NCI-H82 treated with DMSO at 0.1 percent for 48 hours (cell line): ENCODE results near the gene RPUSD4.

Source experiments
- DNase-seq: peaks from one replicate; lab custom pipeline; 2025; ENCODE audit not compliant: unreplicated experiment; lab: John Stamatoyannopoulos, UW

The RPUSD4 gene

DNA sequence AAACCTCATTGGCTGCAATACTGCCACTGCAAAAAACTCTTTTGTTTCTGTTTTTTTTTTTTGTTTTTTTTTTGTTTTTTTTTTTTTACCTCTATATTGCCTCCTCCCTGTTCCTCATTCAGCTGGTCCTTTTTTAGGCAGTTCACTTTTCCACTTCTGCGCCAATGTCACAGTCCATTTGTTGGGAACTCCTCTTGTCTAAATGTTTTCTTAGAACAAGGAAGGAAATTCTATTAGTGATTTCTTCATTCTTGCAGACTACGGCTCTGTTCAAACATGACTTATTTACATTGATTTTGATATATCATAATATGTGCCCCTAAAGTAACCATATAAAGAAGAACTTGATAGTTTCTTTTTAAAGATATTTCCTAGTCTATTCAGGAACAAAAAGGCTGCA, 3.0 kb upstream of the RPUSD4 start:
- DNase-seq, result no peak

GRCh38 chr11:126212089-126212660, 725 bp upstream of the RPUSD4 start:
- no peak for DNase-seq

- DNase-seq, result no peak
These were observed 597 bp downstream of the RPUSD4 start for GRCh38 chr11:126210871-126211235.

DNA sequence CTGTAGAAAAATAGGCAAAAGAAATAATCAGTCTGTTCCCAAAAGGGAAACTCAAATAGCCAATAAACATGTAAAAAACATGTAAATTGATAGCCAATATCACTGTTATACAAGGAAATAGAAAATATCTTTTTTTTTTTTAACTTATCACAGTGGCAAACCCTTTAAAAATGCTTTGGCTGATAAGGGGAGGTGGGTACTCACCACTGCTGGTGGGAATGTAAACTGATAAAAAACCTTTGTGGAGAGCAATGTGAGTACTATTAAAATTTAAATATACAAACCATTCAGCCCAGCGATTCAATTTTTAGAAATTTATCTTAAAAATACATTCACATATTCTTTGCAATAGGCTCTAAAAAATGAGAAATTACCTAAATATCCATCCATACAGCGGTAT, 3.6 kb downstream of the RPUSD4 start:
- DNase-seq, result no peak

- DNase-seq, result no peak
These were observed 6.1 kb downstream of the RPUSD4 start for GRCh38 chr11:126205359-126205758.

DNA sequence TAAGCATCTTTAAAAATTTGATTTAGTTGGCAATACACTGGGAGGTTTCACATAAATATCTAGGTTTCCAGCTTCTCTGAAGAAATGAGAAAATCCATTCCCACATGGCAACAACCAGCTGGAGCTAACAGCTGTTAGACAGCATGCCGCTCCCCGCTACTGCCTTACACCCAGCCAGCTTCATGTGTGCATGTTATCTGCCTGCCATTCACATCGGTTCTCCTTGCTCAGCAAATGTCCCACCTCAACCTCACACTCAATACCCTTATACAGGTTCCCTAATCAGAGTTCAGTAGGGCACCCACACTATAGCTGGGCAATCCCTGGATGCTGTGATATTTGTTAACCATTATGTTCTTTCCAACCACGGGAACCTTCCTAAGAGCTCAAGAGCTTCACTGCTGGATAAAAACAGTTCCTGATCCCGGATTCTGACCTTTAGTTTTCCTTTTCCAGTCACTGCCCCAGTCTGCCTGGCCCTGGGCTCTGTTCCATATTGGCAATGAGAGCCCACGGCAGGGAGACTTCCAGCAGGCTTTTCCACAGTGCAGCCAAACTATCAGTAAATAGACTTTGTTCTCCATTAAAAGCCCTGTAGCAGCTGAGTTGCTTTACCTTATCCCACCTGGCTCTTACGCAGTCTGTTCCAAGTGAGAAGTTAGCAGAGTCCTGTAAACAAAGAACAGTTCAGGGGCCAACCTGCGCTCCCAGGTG, 8.6 kb downstream of the RPUSD4 start:
- no peak for DNase-seq

DNA sequence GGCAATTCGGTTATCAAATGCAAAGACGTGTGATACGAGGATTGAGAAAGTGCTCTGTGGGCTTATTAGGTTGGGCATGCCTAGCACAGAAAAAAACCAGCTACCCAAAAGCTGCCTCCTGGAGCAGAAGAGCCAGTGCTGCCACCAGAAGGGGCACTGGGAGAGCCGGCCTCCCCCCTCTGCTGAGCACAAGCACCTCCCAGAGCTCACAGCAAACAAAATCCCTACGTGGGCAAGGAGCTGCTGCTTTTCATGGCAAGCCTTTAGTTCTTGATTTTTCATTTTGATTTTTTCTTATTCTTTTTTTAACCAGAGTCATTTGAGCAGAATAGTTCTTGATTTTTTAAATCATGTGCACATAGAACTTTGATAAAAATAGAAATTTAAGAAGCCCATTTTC, 12.8 kb downstream of the RPUSD4 start:
- no peak for DNase-seq

- no peak for DNase-seq
These were observed 14.0 kb downstream of the RPUSD4 start for GRCh38 chr11:126197277-126197939.

- DNase-seq, result no peak
These were observed 16.3 kb downstream of the RPUSD4 start for GRCh38 chr11:126195119-126195518.

DNA sequence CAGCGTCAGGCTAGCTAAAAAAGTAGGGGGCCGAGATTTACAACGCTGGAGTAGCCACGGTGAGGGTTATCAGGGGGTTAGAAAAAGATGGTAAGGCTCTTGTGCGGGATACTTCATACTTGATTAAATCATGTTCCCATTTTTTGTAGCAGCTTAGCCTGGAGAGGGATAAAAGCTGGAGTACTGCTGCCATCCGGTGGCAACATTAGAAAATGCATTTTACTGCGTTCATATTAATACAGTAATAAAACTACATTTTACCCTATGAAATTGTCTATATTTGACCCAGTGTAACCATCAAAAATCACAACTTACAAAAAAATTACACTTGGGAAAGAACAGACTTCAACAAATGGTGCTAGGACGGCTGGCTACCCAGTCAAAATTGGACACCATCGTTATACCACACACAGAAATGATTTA, 17.3 kb downstream of the RPUSD4 start:
- no peak for DNase-seq

DNA sequence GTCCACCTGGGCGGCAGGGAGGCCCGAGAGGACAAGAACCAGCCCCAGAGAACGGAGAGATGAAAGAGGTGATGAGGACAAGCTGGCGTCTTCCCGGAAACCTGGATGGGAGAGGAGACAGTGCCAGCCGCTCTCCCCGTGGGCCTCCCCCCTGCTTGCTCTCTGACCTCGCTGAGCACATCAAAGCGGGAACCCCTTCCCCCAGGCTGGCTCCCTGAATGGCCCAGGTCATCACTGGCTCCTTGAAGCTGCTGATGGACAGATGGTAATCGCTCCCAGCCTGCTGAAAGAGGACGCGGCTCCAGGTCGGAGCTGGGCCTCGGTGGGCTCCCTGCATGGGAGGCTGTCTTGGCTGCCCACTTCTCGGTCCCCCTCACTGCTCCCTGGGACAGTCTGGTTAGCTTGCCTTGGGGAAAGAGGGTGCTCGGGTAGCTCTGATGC, 18.4 kb downstream of the RPUSD4 start:
- no peak for DNase-seq

GRCh38 chr11:126192361-126192760, 19.1 kb downstream of the RPUSD4 start:
- DNase-seq, result no peak

DNA sequence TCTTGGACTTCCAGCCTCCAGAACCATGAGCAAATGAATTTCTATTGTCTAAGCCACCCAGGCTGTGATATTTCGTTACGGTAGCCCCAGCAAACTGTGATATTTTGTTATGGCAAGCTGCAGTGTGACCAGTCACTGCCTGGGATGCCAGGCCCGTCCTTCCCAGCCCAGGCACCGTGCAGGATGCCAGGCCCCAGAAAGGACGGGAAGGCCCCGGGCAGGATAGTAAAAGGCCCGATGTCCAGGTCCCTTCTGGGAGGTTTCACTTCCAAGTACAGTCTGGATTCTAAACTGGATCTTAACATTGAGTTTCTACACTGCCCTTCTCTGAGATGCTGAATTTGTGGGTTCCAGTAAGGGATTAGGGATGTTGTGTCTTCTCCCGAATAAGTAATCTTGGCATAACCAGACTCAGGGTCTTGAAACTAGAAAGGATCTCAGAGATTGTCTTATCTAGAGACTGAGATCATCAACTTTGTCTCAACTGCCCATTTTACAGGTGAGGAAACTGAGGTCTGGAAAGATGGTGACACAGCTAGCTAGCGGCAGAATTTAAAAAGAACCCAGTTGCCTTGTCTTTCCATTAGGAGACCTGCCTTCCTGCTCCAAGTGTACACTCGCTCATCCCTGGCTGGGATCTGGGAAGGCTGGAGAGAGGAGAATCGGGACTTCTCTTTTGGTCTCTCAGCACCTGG, 19.9 kb downstream of the RPUSD4 start:
- DNase-seq, result no peak

DNA sequence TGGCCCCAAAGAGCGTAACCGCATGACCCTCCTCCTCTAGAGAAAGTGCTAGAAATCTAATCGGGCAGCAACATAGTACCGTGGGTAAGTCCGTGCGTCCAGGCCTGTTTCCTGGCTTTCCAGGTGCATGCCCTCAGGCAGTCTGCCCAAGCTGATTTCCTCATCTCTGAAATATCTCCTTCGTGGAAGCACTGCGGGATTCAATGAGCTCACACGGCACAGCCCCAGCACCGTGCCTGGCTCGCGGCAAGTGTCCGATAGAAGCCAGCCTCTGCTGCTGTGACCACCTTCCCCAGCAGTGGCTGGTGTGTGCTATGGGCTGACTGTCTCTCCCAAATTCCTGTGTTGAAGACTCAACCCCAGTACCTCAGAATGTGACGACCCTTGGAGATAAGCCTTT, 20.7 kb downstream of the RPUSD4 start:
- DNase-seq, result no peak

GRCh38 chr11:126189109-126189929, 22.1 kb downstream of the RPUSD4 start:
- DNase-seq, result no peak

DNA sequence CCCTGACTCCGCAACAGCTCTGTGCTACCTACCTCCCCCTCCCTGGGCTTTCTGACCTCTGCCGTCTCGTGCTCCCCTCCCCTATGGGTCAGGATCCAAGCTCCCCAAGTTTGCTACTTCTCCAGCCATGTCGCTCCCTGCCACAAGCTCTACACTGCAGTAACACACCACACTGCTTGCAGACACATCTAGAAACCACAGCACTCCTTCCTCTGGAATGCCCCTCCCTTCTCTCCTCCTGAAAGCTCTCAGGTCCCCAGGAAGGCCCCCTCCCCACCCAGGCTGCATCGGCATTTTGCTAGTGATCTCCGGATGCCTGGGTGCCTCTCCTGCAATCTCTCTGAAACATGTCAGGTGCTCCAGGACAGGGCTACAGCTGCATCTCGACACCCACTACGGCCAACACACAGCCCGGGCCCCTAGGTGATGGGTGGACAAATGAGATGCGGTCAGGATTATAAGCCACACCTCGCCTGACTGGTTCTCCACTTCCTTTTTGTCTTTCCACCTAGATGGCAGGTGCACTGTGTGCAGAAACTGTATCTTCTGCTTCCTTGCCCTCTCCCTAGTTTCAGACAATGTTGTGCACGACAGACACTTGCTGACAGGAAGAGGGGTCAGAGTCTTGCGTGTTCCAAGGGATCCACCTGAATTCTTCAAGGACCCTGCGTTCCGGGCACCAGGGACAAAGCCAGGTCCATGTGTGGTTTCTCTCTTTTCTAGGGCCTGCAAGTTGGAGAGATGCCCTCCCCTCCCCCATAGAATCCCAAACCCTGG, 22.9 kb downstream of the RPUSD4 start:
- DNase-seq, result no peak

DNA sequence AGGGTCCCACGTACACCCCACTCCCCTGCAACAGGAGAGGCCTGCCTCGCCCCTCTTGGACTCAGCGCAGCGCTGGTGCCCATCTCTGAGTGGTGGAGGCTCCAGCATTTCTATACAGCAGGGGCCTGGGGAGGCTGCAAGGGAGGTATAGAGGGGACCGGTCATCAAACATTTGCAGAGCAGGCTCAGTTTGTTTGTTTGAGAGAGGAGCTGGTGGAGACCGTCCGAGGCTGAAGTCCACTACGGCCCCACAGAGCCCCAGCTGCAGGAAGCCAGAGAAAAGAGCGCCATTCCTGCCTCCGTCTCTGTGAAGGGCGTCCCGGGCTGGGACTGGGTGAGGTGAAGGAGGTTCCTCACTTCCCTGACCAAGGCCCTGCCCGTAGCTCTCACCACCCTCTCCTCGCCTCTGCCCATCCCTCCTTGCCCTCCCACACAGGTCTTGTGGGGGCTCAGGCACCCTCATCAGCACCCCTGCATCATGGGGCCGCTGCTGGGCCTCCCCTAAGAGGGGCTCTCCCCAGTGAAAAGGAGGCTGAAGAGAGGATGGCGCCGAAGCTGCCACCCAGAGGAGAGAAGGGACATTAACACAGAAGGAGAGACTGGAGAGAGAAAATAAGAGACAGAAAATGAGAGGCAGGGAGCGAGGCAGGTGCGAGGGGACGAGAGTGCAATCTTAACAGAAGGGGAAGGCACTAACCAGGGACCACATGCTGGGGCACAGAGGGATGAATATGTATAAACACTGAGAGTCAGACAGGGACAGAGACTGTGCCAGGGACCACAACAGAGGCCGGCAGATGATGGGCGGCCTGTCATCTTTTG, 24.5 kb downstream of the RPUSD4 start:
- DNase-seq, result no peak

- DNase-seq, result no peak
These were observed 25.3 kb downstream of the RPUSD4 start for GRCh38 chr11:126186025-126186698.
